Esophagus muscularis mucosa (tissue), 4 donors: ENCODE measurements around the gene CASP14.
"Not testable (repeated sequence)": the region's sequence is repeated elsewhere in the genome, so short reads cannot be mapped to it uniquely, and the experiment has no call there.

Source experiments
- CTCF ChIP-seq, 3 experiments: fragments of 200-600 bp in 2 of 3; fragments of 450-650 bp in 1 of 3; sonication (generic) in 2 of 3; IDR thresholded peaks; one replicate each; pipeline ENCODE4 v1.5.1; 2017 to 2019; ENCODE audit warnings: antibody characterized with exemption in 3 of 3, mild to moderate bottlenecking in 2 of 3, moderate library complexity in 1 of 3
- EP300 ChIP-seq: sonication (generic); formaldehyde crosslinking; IDR thresholded peaks from one replicate; pipeline ENCODE4 v1.6.1; 2017; ENCODE audit warnings: antibody characterized with exemption
- POLR2A ChIP-seq: fragments of 450-650 bp; IDR thresholded peaks from one replicate; pipeline ENCODE4 v1.6.1; 2017; ENCODE audit warnings: antibody characterized with exemption, moderate library complexity, mild to moderate bottlenecking, low read depth
- POLR2AphosphoS5 ChIP-seq, 2 donors: sonication (generic); formaldehyde crosslinking; IDR thresholded peaks; one replicate each; pipeline ENCODE4 v1.6.1; 2017; ENCODE audit warnings: antibody characterized with exemption in 2 of 2

- TF ChIP-seq CTCF (IDR thresholded peaks at IDR 0.05); POLR2A; POLR2AphosphoS5 (IDR thresholded peaks at IDR 0.05); EP300: not testable (repeated sequence)
These were observed 21.1 kb downstream of the CASP14 start for GRCh38 chr19:15070386-15070785.
